Loucy (cell line): ENCODE measurements around the gene ZNF407.

Source experiments
- H2AFZ ChIP-seq: fragments of 200-600 bp; sonication (generic); 2 replicates; pipeline ENCODE4 v1.6.0; 2016; ENCODE audit warnings: antibody characterized with exemption, mild to moderate bottlenecking, low read length, moderate library complexity
- H3F3A ChIP-seq: fragments of 200-600 bp; 2 replicates; pipeline ENCODE4 v1.6.0; 2016; ENCODE audit warnings: antibody characterized with exemption, low read depth, mild to moderate bottlenecking
- H3K27me3 ChIP-seq: fragments of 200-600 bp; sonication (generic); 2 replicates; pipeline ENCODE4 v1.6.1; 2014; ENCODE audit warnings: low read length, mild to moderate bottlenecking; ENCODE audit not compliant: insufficient read depth, poor library complexity, severe bottlenecking
- H3K36me3 ChIP-seq: fragments of 200-600 bp; sonication (generic); 2 replicates; pipeline ENCODE4 v1.6.1; 2016; ENCODE audit warnings: low read length; ENCODE audit not compliant: insufficient read depth
- H3K4me1 ChIP-seq: fragments of 200-600 bp; sonication (generic); 2 replicates; pipeline ENCODE4 v1.5.1; 2014; ENCODE audit warnings: low read length, mild to moderate bottlenecking; ENCODE audit not compliant: insufficient read depth, poor library complexity, severe bottlenecking
- H3K4me2 ChIP-seq: fragments of 200-600 bp; sonication (generic); 2 replicates; pipeline ENCODE4 v1.6.0; 2014; ENCODE audit warnings: antibody characterized with exemption, low read length, low read depth, mild to moderate bottlenecking; ENCODE audit not compliant: poor library complexity, severe bottlenecking
- H3K4me3 ChIP-seq: fragments of 200-600 bp; sonication (generic); 2 replicates; pipeline ENCODE4 v1.5.1; 2014; ENCODE audit warnings: low read length, mild to moderate bottlenecking, mixed read lengths; ENCODE audit not compliant: poor library complexity, severe bottlenecking
- H3K79me2 ChIP-seq: fragments of 200-600 bp; sonication (generic); 2 replicates; pipeline ENCODE4 v1.6.1; 2014; ENCODE audit warnings: low read length; ENCODE audit not compliant: insufficient read depth
- H3K9ac ChIP-seq: fragments of 200-600 bp; sonication (generic); 2 replicates; pipeline ENCODE4 v1.6.0; 2014; ENCODE audit warnings: mild to moderate bottlenecking, low read depth, low read length, moderate library complexity; ENCODE audit not compliant: poor library complexity, severe bottlenecking
- H3K9me2 ChIP-seq: fragments of 200-600 bp; sonication (generic); replicated peaks from 2 replicates; pipeline ENCODE4 v1.6.1; 2016; ENCODE audit warnings: low read depth, low read length, mixed read lengths
- H3K9me3 ChIP-seq: fragments of 200-600 bp; sonication (generic); 2 replicates; pipeline ENCODE4 v1.6.1; 2014; ENCODE audit warnings: mild to moderate bottlenecking, antibody characterized with exemption, low read length, low read depth; ENCODE audit not compliant: insufficient read depth
- H4K20me1 ChIP-seq: fragments of 200-600 bp; sonication (generic); 2 replicates; pipeline ENCODE4 v1.6.0; 2014; ENCODE audit warnings: antibody characterized with exemption, low read length, mild to moderate bottlenecking; ENCODE audit not compliant: insufficient read depth, poor library complexity, severe bottlenecking
- EZH2phosphoT487 ChIP-seq: fragments of 200-600 bp; IDR thresholded peaks from 2 replicates; pipeline ENCODE4 v1.6.1; 2018; ENCODE audit warnings: antibody characterized with exemption, mild to moderate bottlenecking, moderate library complexity, borderline replicate concordance
- TF ChIP-seq, protein P1 (sequence below): fragments of 200-600 bp; sonication (generic); conservative IDR thresholded peaks from 2 replicates; pipeline ENCODE4 v1.5.1; 2014; ENCODE audit warnings: mild to moderate bottlenecking, antibody characterized with exemption, low read length

Gene ZNF407

DNA sequence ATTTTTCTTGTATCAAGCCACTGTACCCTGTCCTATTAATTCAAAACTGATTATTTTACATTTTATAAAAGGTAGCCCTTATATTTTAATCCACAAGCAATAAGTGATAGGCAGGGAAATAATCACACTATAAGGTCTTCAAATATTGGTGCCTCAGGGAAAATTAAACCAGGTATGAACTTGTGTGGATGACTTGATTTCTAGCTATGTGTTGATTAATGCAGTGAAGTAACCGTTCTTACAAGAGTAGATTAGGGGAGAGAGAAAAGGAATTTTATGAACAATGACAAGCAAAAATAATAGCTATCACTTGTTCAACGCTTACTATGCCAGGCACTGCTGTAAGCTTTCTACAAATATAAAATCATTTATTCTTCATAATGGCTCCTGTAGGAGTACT is 411.6 kb downstream of the ZNF407 start:
- no peak for TF ChIP-seq EZH2phosphoT487
- TF ChIP-seq, protein P1, sequence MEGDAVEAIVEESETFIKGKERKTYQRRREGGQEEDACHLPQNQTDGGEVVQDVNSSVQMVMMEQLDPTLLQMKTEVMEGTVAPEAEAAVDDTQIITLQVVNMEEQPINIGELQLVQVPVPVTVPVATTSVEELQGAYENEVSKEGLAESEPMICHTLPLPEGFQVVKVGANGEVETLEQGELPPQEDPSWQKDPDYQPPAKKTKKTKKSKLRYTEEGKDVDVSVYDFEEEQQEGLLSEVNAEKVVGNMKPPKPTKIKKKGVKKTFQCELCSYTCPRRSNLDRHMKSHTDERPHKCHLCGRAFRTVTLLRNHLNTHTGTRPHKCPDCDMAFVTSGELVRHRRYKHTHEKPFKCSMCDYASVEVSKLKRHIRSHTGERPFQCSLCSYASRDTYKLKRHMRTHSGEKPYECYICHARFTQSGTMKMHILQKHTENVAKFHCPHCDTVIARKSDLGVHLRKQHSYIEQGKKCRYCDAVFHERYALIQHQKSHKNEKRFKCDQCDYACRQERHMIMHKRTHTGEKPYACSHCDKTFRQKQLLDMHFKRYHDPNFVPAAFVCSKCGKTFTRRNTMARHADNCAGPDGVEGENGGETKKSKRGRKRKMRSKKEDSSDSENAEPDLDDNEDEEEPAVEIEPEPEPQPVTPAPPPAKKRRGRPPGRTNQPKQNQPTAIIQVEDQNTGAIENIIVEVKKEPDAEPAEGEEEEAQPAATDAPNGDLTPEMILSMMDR, result no peak
- Histone ChIP-seq H3K4me3 (no peak overlapping the region), H3F3A (no peaks in the 10 kb centered on the region), H3K36me3 (no peaks in the 10 kb centered on the region), H2AFZ (no peak overlapping the region), H3K9me3 (no peaks in the 10 kb centered on the region), H3K9ac (no peak overlapping the region), H3K4me1 (no peaks in the 10 kb centered on the region), H3K27me3 (no peaks in the 10 kb centered on the region), H3K4me2 (no peak overlapping the region), H3K9me2 (no peaks in the 10 kb centered on the region), H4K20me1 (no peaks in the 10 kb centered on the region), H3K79me2 (no peaks in the 10 kb centered on the region)

DNA sequence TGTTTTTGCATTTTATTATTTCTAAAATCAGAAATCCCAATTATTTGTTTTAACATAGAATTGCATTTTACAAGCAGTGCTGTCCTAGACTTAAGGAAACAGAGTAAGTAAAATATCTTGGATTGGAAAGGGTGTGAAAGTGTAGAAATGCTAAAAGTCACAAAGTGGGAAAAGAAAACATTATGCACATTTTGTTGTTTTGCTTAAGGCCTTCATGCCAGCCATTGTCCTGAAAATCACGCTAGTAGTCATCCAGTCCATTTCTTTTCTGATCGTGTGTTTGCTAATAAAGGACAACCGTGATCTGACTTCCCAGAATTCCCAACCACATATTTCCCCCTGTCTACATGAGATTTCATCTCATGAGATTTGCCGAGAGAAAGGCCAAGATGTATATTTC is 412.2 kb downstream of the ZNF407 start:
- TF ChIP-seq, protein P1, result no peak
- no peak for TF ChIP-seq EZH2phosphoT487
- Histone ChIP-seq H3K79me2 (no peaks in the 10 kb centered on the region), H3K9ac (no peak overlapping the region), H3K4me2 (no peak overlapping the region), H3K36me3 (no peaks in the 10 kb centered on the region), H2AFZ (no peak overlapping the region), H3K4me1 (no peaks in the 10 kb centered on the region), H3F3A (no peaks in the 10 kb centered on the region), H4K20me1 (no peaks in the 10 kb centered on the region), H3K9me2 (no peaks in the 10 kb centered on the region), H3K27me3 (no peaks in the 10 kb centered on the region), H3K9me3 (no peaks in the 10 kb centered on the region), H3K4me3 (no peak overlapping the region)

DNA sequence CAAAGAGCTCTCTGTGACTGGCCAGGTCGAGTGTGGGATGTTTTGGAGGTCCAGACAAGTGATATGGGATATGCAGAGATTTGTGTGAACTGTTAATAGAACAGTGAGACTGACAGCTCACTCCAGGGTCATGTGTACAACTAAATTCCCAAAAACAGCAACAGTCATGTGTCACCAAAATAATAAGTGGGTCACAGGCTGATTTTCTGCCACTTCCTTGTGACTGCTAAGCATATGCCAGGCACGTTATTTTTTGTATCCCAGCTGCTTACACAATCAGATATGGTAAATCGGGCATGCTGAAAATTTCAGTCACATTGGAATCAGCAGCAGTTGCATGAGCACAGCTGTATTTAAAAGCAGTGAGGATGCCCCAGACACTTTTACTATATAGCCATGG is 412.6 kb downstream of the ZNF407 start:
- Histone ChIP-seq H3K79me2 (no peaks in the 10 kb centered on the region), H4K20me1 (no peaks in the 10 kb centered on the region), H3K9ac (no peak overlapping the region), H3F3A (no peaks in the 10 kb centered on the region), H3K4me1 (no peaks in the 10 kb centered on the region), H3K4me3 (no peak overlapping the region), H3K9me2 (no peaks in the 10 kb centered on the region), H3K4me2 (no peak overlapping the region), H3K36me3 (no peaks in the 10 kb centered on the region), H3K27me3 (no peaks in the 10 kb centered on the region), H3K9me3 (no peaks in the 10 kb centered on the region), H2AFZ (no peak overlapping the region)
- no peak for TF ChIP-seq EZH2phosphoT487
- TF ChIP-seq, protein P1, result no peak
